Lower leg skin (tissue), 3 donors: Measurements from ENCODE around the gene SLC9A3.

ENCODE experiments used
- POLR2A ChIP-seq, 2 donors: fragments of 450-650 bp; IDR thresholded peaks; one replicate each; pipeline ENCODE4 v1.6.1; 2016 to 2017; ENCODE audit warnings: antibody characterized with exemption in 2 of 2, mild to moderate bottlenecking in 1 of 2, moderate library complexity in 1 of 2
- TF ChIP-seq, protein P1 (sequence below), 3 donors: fragments of 450-650 bp; IDR thresholded peaks; one replicate each; pipeline ENCODE4 v1.5.1; 2016; ENCODE audit warnings: antibody characterized with exemption in 3 of 3, mild to moderate bottlenecking in 3 of 3, moderate library complexity in 2 of 3

- TF ChIP-seq, protein P1, sequence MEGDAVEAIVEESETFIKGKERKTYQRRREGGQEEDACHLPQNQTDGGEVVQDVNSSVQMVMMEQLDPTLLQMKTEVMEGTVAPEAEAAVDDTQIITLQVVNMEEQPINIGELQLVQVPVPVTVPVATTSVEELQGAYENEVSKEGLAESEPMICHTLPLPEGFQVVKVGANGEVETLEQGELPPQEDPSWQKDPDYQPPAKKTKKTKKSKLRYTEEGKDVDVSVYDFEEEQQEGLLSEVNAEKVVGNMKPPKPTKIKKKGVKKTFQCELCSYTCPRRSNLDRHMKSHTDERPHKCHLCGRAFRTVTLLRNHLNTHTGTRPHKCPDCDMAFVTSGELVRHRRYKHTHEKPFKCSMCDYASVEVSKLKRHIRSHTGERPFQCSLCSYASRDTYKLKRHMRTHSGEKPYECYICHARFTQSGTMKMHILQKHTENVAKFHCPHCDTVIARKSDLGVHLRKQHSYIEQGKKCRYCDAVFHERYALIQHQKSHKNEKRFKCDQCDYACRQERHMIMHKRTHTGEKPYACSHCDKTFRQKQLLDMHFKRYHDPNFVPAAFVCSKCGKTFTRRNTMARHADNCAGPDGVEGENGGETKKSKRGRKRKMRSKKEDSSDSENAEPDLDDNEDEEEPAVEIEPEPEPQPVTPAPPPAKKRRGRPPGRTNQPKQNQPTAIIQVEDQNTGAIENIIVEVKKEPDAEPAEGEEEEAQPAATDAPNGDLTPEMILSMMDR (IDR thresholded peaks at IDR 0.05): no peak
- TF ChIP-seq POLR2A (IDR thresholded peaks at IDR 0.05): no peak
These were observed 88.1 kb downstream of the SLC9A3 start for GRCh38 chr5:435961-436640.
